GM19099 (cell line): ENCODE measurements around the gene SPIC.

Experiments
- POLR2A ChIP-seq: IDR thresholded peaks from 3 replicates; pipeline ENCODE4 v1.6.1; 2011; ENCODE audit warnings: low read depth; ENCODE audit not compliant: insufficient read length; ENCODE audit errors: extremely low read depth

SPIC gene

GRCh38 chr12:101474711-101475386 lies at the start of gene SPIC:
SPIC (plus strand) TSS chr12:101475336; CDS start chr12:101476905, 1,569 bp downstream.
- TF ChIP-seq POLR2A: no peak

- no peak for TF ChIP-seq POLR2A
Observed at GRCh38 chr12:101430456-101430855, 44.7 kb upstream of the SPIC start.

- TF ChIP-seq POLR2A: no peak
Observed at GRCh38 chr12:101436136-101436535, 39.0 kb upstream of the SPIC start.

- no peak for TF ChIP-seq POLR2A
Observed at GRCh38 chr12:101439236-101439635, 35.9 kb upstream of the SPIC start.

- no peak for TF ChIP-seq POLR2A
Observed at GRCh38 chr12:101441461-101442224, 33.5 kb upstream of the SPIC start.

- no peak for TF ChIP-seq POLR2A
Observed at GRCh38 chr12:101455685-101456084, 19.5 kb upstream of the SPIC start.

GRCh38 chr12:101459642-101460346 lies 15.3 kb upstream of the SPIC start:
- no peak for TF ChIP-seq POLR2A

GRCh38 chr12:101468948-101469347 lies 6.2 kb upstream of the SPIC start:
- no peak for TF ChIP-seq POLR2A

GRCh38 chr12:101470939-101471338 lies 4.2 kb upstream of the SPIC start:
- no peak for TF ChIP-seq POLR2A

- no peak for TF ChIP-seq POLR2A
Observed at GRCh38 chr12:101474248-101474647, 888 bp upstream of the SPIC start.

GRCh38 chr12:101475751-101476305 lies 692 bp downstream of the SPIC start:
- TF ChIP-seq POLR2A: no peak

- TF ChIP-seq POLR2A: no peak
Observed at GRCh38 chr12:101480849-101481248, 5.7 kb downstream of the SPIC start.

GRCh38 chr12:101485021-101485420 lies 9.9 kb downstream of the SPIC start:
- no peak for TF ChIP-seq POLR2A

GRCh38 chr12:101488469-101488868 lies 13.3 kb downstream of the SPIC start:
- no peak for TF ChIP-seq POLR2A

GRCh38 chr12:101490286-101490920 lies 15.3 kb downstream of the SPIC start:
- TF ChIP-seq POLR2A: no peak
